ENCODE data around the gene SETD3.

GRCh38 chr14:99520571-99521081, 40.0 kb upstream of the SETD3 start:
- no peak for TF ChIP-seq CTCF (IDR thresholded peaks at IDR 0.05; ENCODE audit: poor library complexity, severe bottlenecking)
- no peak for TF ChIP-seq RAD21 (conservative IDR thresholded peaks at IDR 0.05)
- TF ChIP-seq POLR2AphosphoS5 (IDR thresholded peaks at IDR 0.05) = no peak
- no peak for TF ChIP-seq REST (IDR thresholded peaks at IDR 0.05; ENCODE audit: borderline replicate concordance)
